ENCODE data around the gene CORIN.

The CORIN gene, protein sequence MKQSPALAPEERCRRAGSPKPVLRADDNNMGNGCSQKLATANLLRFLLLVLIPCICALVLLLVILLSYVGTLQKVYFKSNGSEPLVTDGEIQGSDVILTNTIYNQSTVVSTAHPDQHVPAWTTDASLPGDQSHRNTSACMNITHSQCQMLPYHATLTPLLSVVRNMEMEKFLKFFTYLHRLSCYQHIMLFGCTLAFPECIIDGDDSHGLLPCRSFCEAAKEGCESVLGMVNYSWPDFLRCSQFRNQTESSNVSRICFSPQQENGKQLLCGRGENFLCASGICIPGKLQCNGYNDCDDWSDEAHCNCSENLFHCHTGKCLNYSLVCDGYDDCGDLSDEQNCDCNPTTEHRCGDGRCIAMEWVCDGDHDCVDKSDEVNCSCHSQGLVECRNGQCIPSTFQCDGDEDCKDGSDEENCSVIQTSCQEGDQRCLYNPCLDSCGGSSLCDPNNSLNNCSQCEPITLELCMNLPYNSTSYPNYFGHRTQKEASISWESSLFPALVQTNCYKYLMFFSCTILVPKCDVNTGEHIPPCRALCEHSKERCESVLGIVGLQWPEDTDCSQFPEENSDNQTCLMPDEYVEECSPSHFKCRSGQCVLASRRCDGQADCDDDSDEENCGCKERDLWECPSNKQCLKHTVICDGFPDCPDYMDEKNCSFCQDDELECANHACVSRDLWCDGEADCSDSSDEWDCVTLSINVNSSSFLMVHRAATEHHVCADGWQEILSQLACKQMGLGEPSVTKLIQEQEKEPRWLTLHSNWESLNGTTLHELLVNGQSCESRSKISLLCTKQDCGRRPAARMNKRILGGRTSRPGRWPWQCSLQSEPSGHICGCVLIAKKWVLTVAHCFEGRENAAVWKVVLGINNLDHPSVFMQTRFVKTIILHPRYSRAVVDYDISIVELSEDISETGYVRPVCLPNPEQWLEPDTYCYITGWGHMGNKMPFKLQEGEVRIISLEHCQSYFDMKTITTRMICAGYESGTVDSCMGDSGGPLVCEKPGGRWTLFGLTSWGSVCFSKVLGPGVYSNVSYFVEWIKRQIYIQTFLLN

DNA sequence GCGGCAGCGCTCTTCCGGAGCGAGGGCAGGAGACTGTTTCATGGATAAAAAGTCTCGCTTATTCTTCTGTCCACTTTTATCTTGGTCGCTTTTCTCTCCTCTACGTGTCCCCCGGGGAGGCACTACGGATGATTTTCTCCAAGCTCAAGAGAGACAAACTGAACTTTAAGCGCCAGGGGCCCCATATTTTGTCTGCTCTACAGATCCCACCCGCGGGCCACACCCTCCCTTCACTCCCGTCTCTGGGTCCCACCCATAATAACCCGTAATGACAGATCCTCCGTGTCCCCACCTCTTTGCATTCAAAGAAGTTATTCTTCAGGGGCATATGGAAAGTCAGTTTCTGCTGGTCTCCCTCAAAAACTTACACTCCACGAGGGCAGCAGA lies at the start of gene CORIN:
Gene CORIN (minus strand): TSS at position 160 of the 387 bp plus-strand sequence. CDS start 118 bp downstream, at position 42.
- ATAC-seq: no peak

DNA sequence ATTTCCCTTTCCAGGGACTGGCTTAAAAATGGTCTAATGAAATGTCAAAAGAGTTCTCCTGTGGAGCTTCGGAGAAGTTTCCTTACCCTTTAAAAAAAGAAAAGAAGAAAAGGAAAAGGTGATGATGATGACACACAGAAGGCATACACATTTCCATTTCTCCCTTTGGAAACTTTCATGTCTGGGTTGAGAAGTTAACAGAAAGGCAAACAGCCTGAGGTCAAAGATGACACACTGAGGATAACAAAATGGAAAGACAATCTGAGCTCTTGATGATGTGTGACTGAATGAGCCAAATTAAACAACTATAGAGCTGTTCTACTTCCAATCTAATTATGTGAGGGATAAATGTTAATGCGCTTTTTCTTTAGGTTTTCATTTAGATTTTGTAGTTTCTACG lies 44.4 kb upstream of the CORIN start:
- ATAC-seq: no peak

DNA sequence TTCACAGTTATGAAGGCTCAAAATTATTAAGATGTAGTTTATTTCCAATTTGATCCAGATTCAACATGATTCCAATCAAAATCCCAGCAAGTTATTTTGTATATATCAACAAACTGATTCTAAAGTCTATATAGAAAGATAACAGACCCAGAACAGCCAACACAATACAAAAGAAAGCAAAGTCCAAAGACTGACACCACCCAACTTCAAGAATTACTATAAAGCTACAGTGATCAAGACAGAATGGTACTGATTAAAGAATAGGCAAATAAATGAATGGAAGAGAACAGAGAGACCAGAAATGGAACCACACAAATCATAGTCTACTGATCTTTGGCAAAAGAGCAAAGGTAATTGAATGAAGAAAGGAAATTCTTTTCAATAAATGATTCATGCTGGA lies 41.6 kb upstream of the CORIN start:
- ATAC-seq: no peak

DNA sequence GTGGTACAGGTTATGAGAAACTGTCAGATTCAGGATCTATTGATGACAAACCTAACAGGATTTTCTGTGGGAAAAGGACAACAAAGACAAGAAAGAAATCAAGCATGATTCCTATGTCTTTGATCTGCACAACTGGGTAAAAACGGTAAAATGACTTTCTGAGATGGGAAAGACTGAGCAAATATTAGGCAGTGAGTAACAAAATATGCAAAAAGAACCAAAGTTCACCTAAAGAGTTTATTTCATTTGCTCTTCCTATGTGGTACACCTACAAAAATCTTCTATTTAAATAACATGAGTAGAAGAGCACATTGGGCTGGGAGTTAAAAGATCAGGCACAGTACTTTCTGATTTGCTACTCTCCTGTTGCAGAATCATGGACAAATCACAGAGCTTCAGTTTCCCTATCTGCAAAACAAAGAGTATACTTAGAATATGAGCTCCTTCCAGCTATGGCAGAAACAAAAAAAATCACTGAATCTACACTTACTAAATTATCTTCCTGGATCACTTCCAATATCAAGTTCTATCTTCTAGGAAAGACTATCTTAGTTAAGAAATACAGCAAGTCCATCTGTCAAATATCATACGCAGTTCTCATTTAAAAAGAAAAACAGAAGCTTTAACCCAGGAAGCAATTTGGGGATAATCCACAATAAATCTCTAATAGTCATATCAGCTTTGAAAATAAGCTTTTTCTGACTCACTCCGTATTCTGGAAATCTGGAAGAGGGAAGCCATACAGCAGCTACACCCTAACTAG lies 39.1 kb upstream of the CORIN start:
- ATAC-seq: no peak

DNA sequence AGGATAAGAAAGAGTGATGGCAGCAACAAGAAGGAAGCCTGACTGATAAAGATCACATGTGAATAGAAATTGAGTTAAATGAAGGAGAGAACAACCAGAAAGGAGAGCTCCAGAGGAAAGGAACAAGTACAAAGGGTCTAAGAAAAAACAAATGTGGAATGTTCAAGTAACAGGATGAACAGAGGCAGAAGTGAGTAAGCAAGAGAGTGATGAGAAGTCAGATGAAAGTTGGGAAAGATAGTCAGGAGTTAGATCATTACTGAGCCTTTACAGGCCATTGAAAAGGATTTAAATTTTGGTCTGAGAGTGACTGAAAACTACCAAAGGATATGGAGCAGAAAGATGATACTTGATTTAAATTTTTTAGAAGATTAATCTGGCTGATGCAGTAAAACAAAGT lies 38.4 kb upstream of the CORIN start:
- ATAC-seq: no peak

DNA sequence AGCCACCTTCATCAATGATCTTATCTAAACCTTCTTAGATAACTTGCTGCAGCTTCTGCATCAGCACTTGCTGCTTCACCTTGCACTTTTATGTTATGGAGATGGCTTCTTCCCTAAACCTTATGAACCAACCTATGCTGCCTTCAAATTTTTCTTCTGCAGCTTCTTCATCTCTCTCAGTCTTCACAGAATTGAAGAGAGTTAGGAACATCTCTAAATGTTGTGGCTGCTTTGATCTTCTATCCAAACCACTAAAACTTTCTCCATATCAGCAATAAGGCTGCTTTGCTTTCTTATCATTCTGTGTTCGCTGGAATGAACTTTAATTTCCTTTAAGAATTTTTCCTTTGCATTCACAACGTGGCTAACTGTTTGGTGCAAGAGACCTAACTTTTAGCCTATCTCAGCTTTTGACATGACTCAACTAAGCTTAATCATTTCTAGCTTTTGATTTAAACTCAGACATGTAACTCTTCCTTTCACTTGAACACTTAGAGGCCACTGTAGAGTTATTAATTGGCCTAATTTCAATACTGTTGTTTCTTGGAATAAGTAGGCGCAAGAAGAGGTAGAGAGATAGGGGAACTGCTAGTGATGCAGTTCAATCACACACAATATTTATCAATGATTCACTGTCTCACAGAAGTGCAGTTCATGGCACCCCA lies 36.1 kb upstream of the CORIN start:
- peak; percentile 92 for ATAC-seq

DNA sequence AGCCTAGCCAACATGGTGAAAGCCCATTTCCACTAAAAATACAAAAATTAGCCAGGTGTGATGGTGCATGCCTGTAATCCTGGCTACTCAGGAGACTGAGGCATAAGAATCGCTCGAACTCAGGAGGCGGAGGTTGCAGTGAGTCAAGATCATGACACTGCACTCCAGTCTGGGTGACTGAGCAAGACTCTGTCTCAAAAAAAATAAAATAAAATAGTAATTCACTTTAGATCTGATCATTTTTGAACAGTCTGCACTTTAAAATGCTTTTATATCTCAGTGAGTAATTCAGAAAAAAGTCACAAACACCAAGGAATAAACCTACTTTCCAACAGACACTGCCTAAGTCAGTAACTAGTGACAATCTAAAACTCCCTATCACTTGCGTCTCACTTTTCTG lies 25.6 kb upstream of the CORIN start:
- no peak for ATAC-seq

DNA sequence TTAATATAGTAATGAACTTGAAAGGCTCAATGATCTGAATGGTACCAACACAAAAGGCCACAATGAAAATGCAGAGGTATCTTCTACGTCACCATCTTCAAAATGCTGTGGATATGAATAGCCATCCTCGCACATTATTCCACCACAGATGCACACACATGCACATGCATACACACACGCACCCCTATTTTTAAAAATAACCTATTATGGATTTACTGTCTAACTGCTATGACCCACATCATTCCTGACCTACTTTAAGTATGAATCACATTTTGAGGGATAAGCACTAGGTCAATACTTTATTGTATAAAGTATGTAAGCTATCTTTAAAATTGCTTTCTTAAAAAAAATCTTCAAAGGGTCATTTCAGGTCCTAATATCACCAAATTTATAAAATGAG lies 24.4 kb upstream of the CORIN start:
- no peak for ATAC-seq

DNA sequence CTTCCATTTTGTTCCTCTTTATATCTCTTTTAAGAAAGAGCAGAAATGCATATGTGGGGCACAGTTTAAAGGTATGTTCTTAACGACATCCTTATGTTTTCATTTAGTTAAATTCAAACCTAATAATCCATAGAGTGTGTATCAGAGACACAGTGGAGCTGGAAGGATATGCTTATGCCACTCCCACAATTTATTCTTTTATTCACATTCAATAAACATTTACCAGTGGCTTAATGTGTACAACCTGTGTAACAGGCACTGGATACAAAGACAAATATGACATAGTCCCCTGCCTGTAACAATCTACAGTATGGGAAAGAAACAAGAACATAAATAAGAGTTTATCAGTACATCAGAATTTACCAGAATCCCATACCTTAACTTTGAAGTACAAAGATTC lies 22.4 kb upstream of the CORIN start:
- ATAC-seq: no peak

DNA sequence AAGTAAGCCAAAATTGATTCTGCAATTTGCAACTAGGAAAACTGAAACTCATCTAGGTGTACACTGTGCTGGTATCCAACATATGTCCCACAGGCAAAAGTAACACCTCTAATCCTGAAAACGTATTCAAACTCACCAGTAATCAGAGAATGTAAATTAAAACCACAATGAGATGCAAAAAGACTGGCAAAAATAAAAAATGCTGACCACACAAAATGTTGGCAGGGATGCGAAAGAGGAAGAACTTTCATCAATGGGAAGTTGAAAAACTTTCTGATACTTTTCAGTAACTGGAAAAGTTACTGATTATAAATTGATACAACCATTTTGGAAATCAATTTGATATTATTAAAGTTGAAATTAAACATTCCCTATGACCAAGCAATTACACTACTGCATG lies 20.1 kb upstream of the CORIN start:
- ATAC-seq: no peak

DNA sequence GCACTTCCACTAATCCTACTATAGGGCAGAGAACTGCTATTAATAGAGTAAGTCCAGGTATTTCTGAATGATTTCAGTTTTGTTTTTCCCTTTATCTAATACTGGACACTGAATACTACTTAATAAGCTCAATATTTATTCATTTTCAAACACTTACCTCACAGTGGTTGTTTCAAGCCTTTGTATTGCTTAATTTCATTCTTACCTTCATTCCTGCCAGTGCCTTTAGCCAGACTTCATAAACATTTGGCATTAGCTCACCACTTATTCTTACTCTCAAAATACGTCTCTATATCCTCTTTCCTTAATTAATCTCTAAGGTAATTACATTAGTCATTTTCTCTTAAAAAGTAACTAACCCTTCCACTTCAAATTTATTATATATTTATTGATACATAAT lies 18.8 kb upstream of the CORIN start:
- ATAC-seq: no peak

DNA sequence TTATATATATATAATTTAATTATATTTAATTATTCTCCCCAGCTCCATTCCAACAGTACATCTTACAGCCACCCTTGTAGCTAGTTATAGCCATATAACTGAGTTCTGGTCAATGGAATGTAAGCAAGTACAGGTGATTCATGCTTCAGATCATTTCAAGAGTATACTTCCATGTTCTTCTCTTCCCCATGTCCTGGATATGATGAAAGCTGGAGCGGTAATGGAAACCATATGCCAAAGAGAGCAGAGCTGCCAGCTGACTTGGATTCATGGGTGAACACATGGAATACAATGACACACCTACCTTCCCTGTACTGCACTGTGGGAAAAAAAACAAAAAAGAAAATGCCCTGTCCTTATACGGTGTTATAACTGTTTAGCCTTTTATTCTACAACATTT lies 17.5 kb upstream of the CORIN start:
- no peak for ATAC-seq

DNA sequence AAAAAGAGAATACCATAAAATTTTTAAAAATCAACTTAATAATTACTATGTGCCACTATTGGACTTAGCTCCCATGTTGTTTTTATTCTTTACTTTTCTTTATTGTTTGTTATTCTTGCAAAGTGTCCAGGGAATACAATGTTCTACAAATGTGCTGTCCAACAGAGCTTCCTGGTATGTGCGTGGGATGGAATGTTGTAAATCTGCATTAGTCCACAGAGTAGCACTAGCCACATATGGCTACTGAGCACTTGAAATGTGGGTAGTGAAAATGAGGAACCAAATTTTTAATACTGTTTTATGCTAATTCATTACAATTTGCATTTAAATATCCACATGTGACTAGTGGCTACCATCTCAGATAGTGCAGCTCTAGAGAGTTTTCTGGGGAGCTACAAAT lies 14.3 kb upstream of the CORIN start:
- ATAC-seq: no peak

DNA sequence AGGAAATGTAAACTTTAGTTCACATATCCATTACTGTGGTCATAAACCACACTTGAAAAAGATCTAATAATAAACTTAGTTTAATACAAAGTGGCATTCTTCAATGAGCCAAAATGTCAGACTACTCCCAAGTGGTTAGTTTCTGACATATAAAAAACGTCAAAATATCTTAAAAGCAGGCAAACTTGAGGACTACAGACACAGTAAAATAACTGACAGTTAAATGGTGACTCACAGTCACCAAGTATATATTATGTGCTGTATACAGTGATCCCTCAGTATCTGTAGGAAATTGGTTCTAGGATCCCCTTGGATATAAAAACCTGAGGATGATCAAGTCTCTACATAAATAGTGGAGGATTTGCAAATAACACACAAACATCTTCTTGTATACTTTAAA lies 11.6 kb upstream of the CORIN start:
- ATAC-seq: no peak

DNA sequence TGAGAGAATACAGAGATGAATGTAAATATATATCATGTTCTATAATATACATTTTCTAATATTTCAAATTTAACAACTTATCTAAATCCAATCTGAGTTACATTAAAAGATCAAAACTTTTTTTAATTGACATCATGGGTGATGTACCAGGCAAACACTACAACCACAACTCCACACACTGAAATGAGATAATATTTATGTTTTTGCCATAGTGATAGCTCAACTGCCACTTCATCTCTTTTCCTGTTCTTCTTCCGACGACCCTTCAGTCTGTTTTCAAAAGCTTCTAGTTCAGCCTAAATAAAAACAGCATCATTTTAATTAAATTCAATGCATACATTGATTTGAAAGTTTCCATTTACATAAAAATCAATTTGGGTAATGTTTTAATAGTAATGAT lies 10.2 kb upstream of the CORIN start:
- ATAC-seq: no peak

DNA sequence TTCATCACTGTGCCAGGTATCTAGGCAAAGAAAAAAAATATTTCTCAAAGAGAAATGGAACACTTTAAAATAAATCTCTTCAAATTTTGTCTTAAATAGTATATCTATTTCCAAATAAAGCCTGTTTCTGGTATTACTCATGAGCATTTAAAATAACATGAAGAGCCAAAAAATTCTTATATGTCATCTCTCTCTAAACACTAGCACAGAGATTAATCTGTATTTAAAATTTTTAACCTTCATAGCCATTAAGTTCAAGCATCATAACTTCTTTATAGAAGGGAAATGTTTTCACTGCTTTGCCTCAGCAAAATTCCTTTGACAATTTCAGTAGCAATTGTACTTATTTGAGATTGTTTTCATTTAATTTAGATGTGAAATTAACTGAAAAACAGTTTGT lies 5.1 kb upstream of the CORIN start:
- ATAC-seq: no peak

DNA sequence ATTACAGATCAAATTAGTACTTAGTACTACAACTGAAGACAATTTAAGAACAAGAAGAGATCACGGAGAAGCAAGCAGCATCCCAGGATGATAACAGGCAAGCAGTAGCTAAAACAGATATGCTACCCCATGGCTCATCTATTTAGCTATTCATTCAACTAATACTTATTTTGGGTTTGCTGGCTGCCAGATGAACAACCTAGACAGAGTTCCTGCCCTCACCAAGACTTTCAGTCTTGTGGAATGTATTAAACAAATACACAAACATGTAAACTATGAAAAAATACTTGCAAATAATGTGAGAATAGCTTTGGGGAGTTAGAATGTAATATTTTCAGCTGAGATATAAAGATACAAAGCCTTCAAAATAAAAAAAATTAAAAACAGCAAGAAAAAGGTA lies 2.4 kb upstream of the CORIN start:
- ATAC-seq: no peak

DNA sequence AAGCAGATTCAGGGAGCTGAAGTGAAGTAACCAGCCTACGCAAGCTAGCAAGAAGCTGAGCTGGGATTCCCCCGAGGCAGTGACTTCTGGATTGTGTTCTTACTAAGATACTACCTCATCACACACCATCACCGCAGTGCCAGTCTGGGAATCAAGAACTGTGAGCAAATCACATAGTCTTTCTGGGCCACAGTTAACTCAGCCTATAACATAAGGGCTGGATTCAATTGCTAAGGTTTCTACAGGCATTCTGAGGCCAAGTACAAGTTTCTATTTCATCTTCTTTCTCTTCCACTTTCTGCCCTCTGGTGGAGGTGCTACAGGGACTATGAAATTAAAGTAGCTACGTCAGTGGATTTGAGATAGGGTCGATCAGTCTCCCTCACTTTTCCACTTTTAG lies 1.4 kb upstream of the CORIN start:
- ATAC-seq: peak; percentile 85 to 88

DNA sequence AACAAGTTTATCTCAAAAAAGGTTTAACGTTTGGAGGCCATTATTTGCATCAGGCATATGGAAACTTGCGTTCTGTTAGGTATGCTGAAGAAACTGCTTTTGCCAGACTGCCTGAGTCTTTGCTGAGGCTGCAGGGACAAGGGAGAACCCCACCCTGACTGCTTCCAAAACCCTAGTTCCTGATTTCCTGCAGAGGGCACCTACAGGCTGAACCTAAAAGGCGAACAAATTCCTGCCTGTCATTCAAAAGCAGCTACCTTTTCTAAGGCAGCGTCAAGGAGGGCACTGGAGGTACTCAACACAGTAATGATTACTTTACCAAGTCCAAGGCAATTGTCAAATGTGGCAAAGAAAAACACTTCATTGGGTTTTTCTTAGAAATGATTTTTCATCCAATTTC lies 578 bp upstream of the CORIN start:
- ATAC-seq: no peak

DNA sequence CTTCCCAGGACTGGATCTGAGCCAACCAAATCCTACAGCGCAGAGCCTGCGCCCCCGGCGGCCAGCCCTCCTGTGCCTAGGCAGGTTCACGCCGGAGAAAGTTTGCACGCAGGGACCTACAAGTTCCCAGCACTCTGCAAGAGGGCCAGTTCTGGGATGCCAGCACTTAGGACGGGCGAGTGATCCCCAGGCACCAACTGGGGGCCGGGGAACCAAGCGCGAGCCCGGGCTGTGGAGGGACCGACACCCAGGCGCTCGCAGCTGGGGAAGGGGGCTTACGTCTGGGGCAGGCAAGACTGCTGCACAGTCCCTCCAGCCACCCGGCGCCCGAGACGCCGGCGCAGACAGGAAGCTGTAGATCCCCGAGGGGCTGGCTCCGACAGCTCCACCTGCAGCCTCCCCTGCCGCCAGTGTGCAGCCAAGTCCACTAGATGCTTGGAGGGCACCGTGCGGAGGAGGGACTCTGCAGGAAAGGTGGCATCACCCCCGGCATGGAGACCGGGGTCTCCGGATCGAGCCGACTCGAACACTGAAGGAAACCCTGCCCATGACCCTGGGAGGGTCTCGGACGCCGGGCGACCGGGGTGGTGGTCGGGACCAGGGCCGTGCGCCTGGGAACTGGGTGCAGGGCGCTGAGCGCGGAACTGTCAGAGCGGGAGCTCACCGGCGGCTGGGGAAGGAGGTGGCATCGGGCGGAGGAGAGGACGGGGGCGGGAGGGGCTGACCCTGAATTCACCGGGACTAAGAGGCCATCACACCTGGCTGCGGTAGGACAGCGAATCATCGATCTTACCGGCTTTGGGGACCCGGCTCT lies 566 bp downstream of the CORIN start:
- ATAC-seq: peak; percentile 37 to 41

DNA sequence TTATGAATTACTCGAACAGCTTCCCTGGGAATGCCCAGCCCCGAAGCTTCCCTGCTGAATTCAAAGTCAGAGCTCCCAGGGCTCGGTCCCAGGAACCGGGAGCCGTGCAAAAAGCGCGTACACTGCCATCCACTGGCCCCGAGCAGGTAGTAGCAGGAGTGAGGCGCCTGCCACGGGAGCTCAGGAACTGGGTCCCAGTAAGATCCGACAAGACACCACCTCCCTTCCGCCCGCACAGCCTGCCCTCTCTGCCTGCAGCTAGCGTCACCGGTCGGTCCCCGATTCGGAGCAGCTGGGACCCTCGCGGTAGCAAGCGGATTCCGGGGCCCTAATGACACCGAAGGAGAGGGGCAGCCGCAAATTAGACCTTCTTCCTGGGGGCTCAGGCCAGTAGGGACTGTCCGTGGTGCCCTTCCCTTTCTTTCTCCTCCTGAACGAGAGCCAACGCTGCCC lies 1.2 kb downstream of the CORIN start:
- ATAC-seq: peak; percentile 51 to 54
